Mesenchymal stem cell (in vitro differentiated cells and primary cell): ENCODE measurements around the gene CFD.

Source experiments
- DNase-seq: peaks from one replicate; pipeline ENCODE4 v3.0.0-alpha.2; 2013
- H2AFZ ChIP-seq: one replicate; pipeline ENCODE4 v1.6.1; 2013; ENCODE audit warnings: low read depth, mild to moderate bottlenecking, control low read depth, inconsistent platforms, low read length, moderate library complexity
- H2AK5ac ChIP-seq: 2 replicates; pipeline ENCODE4 v1.6.1; 2013; ENCODE audit warnings: low read length, moderate library complexity, mild to moderate bottlenecking, inconsistent platforms; ENCODE audit not compliant: severe bottlenecking
- H2BK120ac ChIP-seq: one replicate; pipeline ENCODE4 v1.6.1; 2013; ENCODE audit warnings: low read depth, mild to moderate bottlenecking, inconsistent platforms, low read length, moderate library complexity
- H2BK12ac ChIP-seq, 2 experiments: one replicate each; pipeline ENCODE4 v1.6.1; 2013; ENCODE audit warnings: inconsistent platforms in 2 of 2, low read length in 2 of 2, mild to moderate bottlenecking in 2 of 2, moderate library complexity in 2 of 2, control low read depth in 1 of 2
- H2BK15ac ChIP-seq: one replicate; pipeline ENCODE4 v1.6.1; 2013; ENCODE audit warnings: mild to moderate bottlenecking, low read depth, inconsistent platforms; ENCODE audit not compliant: poor library complexity, severe bottlenecking
- H2BK5ac ChIP-seq: 2 replicates; pipeline ENCODE4 v1.6.1; 2013; ENCODE audit warnings: low read depth, mild to moderate bottlenecking, low read length, control low read depth, inconsistent platforms; ENCODE audit not compliant: poor library complexity, severe bottlenecking
- H3K14ac ChIP-seq, 2 experiments: one replicate each; pipeline ENCODE4 v1.6.1; 2013; ENCODE audit warnings: inconsistent platforms in 2 of 2, low read length in 2 of 2, control low read depth in 1 of 2, mild to moderate bottlenecking in 1 of 2, moderate library complexity in 1 of 2
- H3K18ac ChIP-seq, 2 experiments: one replicate each; pipeline ENCODE4 v1.6.1; 2013; ENCODE audit warnings: inconsistent platforms in 2 of 2, low read length in 2 of 2, control low read depth in 1 of 2, low read depth in 1 of 2, mild to moderate bottlenecking in 1 of 2
- H3K23ac ChIP-seq, 2 experiments: one replicate each; pipeline ENCODE4 v1.6.1; 2013; ENCODE audit warnings: inconsistent platforms in 2 of 2, low read length in 2 of 2, mild to moderate bottlenecking in 2 of 2, moderate library complexity in 2 of 2, control low read depth in 1 of 2
- H3K27ac ChIP-seq: 2 replicates; pipeline ENCODE4 v1.5.1; 2013; ENCODE audit warnings: mild to moderate bottlenecking, moderate library complexity, low read length, control low read depth, inconsistent platforms; ENCODE audit not compliant: poor library complexity, severe bottlenecking
- H3K27me3 ChIP-seq, 2 experiments: 2 replicates each; pipeline versions ENCODE4 v1.6.1 to v1.7.0; 2013; ENCODE audit warnings: low read length in 2 of 2, mild to moderate bottlenecking in 2 of 2, moderate library complexity in 2 of 2, control low read depth in 1 of 2, inconsistent platforms in 1 of 2; ENCODE audit not compliant: control insufficient read depth in 1 of 2, insufficient read depth in 1 of 2
- H3K36me3 ChIP-seq, 2 experiments: 2 replicates each; pipeline versions ENCODE4 v1.6.1 to v1.7.0; 2013; ENCODE audit warnings: low read length in 2 of 2, control low read depth in 1 of 2, inconsistent platforms in 1 of 2, low read depth in 1 of 2, mild to moderate bottlenecking in 1 of 2; ENCODE audit not compliant: insufficient read depth in 2 of 2, control insufficient read depth in 1 of 2
- H3K4ac ChIP-seq, 2 experiments: one replicate each; pipeline ENCODE4 v1.6.1; 2013; ENCODE audit warnings: inconsistent platforms in 2 of 2, low read length in 2 of 2, mild to moderate bottlenecking in 2 of 2, moderate library complexity in 2 of 2, control low read depth in 1 of 2, low read depth in 1 of 2
- H3K4me1 ChIP-seq: 2 replicates; pipeline ENCODE4 v1.6.1; 2013; ENCODE audit warnings: low read depth, low read length, control low read depth; ENCODE audit not compliant: control insufficient read depth, insufficient read depth
- H3K4me2 ChIP-seq: 2 replicates; pipeline ENCODE4 v1.6.1; 2013; ENCODE audit warnings: low read length, mild to moderate bottlenecking, inconsistent platforms; ENCODE audit not compliant: poor library complexity, severe bottlenecking
- H3K4me3 ChIP-seq, 2 experiments: 2 replicates each; pipeline versions ENCODE4 v1.5.1 to v1.7.0; 2013; ENCODE audit warnings: low read length in 2 of 2, mild to moderate bottlenecking in 2 of 2, control low read depth in 1 of 2, low read depth in 1 of 2; ENCODE audit not compliant: insufficient read depth in 1 of 2
- H3K79me1 ChIP-seq: replicated peaks from 2 replicates; pipeline ENCODE4 v1.6.1; 2013; ENCODE audit warnings: mild to moderate bottlenecking, control low read depth, low read length, inconsistent platforms; ENCODE audit not compliant: poor library complexity, severe bottlenecking
- H3K9ac ChIP-seq: 2 replicates; pipeline ENCODE4 v1.7.0; 2013; ENCODE audit warnings: mild to moderate bottlenecking, low read length, moderate library complexity
- H3K9me3 ChIP-seq: 2 replicates; pipeline ENCODE4 v1.7.0; 2013; ENCODE audit warnings: mild to moderate bottlenecking, low read length; ENCODE audit not compliant: control insufficient read depth
- H4K8ac ChIP-seq: one replicate; pipeline ENCODE4 v1.6.1; 2013; ENCODE audit warnings: inconsistent platforms, mild to moderate bottlenecking, low read length, moderate library complexity
- H4K91ac ChIP-seq: one replicate; pipeline ENCODE4 v1.6.1; 2013; ENCODE audit warnings: mild to moderate bottlenecking, low read length, inconsistent platforms
- WGBS: methylation state at CpG from one replicate; pipeline ENCODE4 v1.1.7; 2013; ENCODE audit warnings: mixed read lengths; 5-methylcytosine and 5-hydroxymethylcytosine counted together

The CFD gene

GRCh38 chr19:811506-812048 lies 47.9 kb upstream of the CFD start:
- no peak overlapping the region for H3K27ac ChIP-seq
- H3K4me2 ChIP-seq, result no peak overlapping the region
- no peak overlapping the region for H3K4ac ChIP-seq
- H3K14ac ChIP-seq, result no peak overlapping the region
- H2AK5ac ChIP-seq, result no peak overlapping the region
- no peak overlapping the region for H2BK120ac ChIP-seq
- H3K9me3 ChIP-seq, result no peaks in the 10 kb centered on the region
- no peak overlapping the region for H2BK15ac ChIP-seq
- no peak overlapping the region for H2BK12ac ChIP-seq
- no peak overlapping the region for H4K8ac ChIP-seq
- no peak overlapping the region for H4K91ac ChIP-seq
- peaks cover 7% of the 10 kb centered on the region for H3K79me1 ChIP-seq
- no peak overlapping the region for H3K18ac ChIP-seq
- H3K27me3 ChIP-seq, result no peaks in the 10 kb centered on the region
- H3K36me3 ChIP-seq, result peaks cover 60 to 98% of the 10 kb centered on the region in 2 experiments
- no peak overlapping the region for H3K9ac ChIP-seq
- no peak overlapping the region for H3K23ac ChIP-seq
- no peaks in the 10 kb centered on the region for H3K4me1 ChIP-seq
- no peak overlapping the region for H2BK5ac ChIP-seq
- WGBS, result 97% methylated on average over 20 of the region's 20 CpGs
- H2AFZ ChIP-seq, result no peak overlapping the region
- DNase-seq, result no peak
- H3K4me3 ChIP-seq, result no peak overlapping the region

DNA sequence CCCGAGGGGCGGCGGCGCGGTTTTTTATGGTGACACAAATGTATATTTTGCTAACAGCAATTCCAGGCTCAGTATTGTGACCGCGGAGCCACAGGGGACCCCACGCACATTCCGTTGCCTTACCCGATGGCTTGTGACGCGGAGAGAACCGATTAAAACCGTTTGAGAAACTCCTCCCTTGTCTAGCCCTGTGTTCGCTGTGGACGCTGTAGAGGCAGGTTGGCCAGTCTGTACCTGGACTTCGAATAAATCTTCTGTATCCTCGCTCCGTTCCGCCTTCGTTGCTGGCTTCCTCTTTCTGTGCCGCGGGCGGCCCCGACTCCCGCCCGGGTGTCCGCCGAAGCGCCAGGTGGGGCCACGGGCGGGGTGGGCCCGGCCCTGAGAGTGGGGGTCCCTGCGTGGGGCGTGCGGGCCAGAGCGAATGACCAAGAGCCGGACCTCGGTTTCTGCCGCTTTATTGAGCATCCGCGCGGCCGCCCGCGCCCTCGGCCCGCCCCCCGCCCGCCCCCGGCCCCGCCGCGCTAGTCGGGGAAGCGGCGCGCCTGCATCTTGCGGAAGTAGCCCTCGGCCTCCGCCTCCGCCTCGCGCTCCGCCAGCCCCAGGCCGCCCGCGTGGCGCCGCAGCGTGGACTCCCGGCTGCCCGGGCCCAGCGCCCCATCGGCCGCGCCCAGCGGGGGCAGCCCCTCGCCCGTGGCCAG lies 47.3 kb upstream of the CFD start:
- Histone ChIP-seq H3K36me3 (peaks cover 54 to 91% of the 10 kb centered on the region in 2 experiments), H3K27ac (no peak overlapping the region), H3K23ac (no peak overlapping the region), H3K4ac (no peak overlapping the region), H3K9me3 (no peaks in the 10 kb centered on the region), H3K79me1 (peaks cover 7% of the 10 kb centered on the region), H3K27me3 (no peaks in the 10 kb centered on the region), H3K4me2 (no peak overlapping the region), H4K8ac (no peak overlapping the region), H2BK120ac (no peak overlapping the region), H2AFZ (no peak overlapping the region), H3K18ac (no peak overlapping the region), H2AK5ac (no peak overlapping the region), H3K4me3 (no peak overlapping the region), H3K4me1 (no peaks in the 10 kb centered on the region), H3K9ac (no peak overlapping the region), H2BK5ac (no peak overlapping the region), H2BK15ac (no peak overlapping the region), H4K91ac (no peak overlapping the region), H2BK12ac (no peak overlapping the region), H3K14ac (no peak overlapping the region)
- DNase-seq, result no peak
- WGBS, result 97% methylated on average over 69 of the region's 80 CpGs

- peaks cover 7% of the 10 kb centered on the region for H3K79me1 ChIP-seq
- no peaks in the 10 kb centered on the region for H3K4me1 ChIP-seq
- no peaks in the 10 kb centered on the region for H3K9me3 ChIP-seq
- no peak overlapping the region for H2BK15ac ChIP-seq
- H3K36me3 ChIP-seq, result peaks cover 48 to 87% of the 10 kb centered on the region in 2 experiments
- no peak overlapping the region for H2AK5ac ChIP-seq
- H2AFZ ChIP-seq, result no peak overlapping the region
- no peak overlapping the region for H3K9ac ChIP-seq
- no peak overlapping the region for H3K4ac ChIP-seq
- WGBS, result 97% methylated on average over 72 of the region's 72 CpGs
- no peak overlapping the region for H3K18ac ChIP-seq
- H3K4me2 ChIP-seq, result no peak overlapping the region
- H4K8ac ChIP-seq, result no peak overlapping the region
- no peak overlapping the region for H2BK120ac ChIP-seq
- no peak for DNase-seq
- H3K27ac ChIP-seq, result no peak overlapping the region
- no peak overlapping the region for H3K14ac ChIP-seq
- H4K91ac ChIP-seq, result no peak overlapping the region
- H3K27me3 ChIP-seq, result no peaks in the 10 kb centered on the region
- H2BK12ac ChIP-seq, result no peak overlapping the region
- no peak overlapping the region for H3K23ac ChIP-seq
- H3K4me3 ChIP-seq, result no peak overlapping the region
- no peak overlapping the region for H2BK5ac ChIP-seq
Measured at GRCh38 chr19:812747-813218, 46.7 kb upstream of the CFD start.

DNA sequence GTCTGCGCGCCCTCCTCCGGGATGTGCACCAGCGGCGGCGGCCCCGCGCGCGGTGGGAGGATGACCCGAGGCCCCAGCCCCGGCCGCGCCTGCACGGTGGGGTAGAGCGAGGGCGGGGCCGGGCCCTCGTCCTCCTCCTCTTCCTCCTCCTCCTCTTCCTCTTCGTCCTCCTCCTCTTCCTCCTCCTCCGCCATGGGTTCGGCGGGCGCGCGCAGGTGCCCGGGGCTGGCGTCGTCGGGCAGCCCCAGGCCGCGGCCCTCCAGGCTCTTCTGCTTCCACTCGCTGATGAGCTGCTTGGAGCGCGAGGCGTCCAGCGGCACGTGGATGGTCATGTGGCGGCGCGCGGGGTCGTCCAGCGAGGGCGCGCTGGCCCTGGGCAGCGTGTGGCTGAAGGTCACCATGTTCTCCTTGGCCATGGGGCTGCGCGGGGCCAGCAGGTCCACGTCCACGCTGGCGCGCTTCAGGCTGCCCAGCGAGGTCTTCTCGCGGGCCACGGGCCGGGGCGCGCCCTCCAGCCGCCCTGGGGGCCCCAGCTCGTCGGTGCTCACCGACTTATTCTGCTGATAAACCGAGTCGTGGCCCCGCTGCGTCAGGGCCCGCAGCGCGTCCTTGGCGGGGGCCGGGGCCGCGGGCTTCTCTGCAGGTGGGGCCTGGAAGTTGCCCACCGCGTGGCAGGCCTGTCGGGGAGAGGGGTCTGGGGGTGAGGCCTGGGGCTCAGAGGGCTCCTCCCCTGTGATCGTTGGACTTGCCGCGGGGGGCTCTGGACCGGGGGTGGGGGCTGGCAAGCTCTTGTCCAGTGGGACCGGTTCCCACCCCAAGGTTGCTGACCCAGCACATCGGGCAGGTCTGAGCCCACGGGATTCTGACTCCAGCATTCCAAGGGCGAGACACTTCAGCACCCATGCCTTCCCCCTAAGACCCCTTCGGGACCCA lies 46.0 kb upstream of the CFD start:
- H3K9me3 ChIP-seq, result no peaks in the 10 kb centered on the region
- no peak overlapping the region for H3K4ac ChIP-seq
- peak overlapping the region; percentile 80 for H4K91ac ChIP-seq
- no peak for DNase-seq
- no peak overlapping the region for H2BK120ac ChIP-seq
- H3K4me2 ChIP-seq, result no peak overlapping the region
- H3K27ac ChIP-seq, result no peak overlapping the region
- 96% methylated on average over 86 of the region's 87 CpGs for WGBS
- no peak overlapping the region for H2AFZ ChIP-seq
- no peak overlapping the region for H2AK5ac ChIP-seq
- H3K79me1 ChIP-seq, result peaks cover 7% of the 10 kb centered on the region
- no peak overlapping the region for H2BK15ac ChIP-seq
- H3K27me3 ChIP-seq, result no peaks in the 10 kb centered on the region
- no peak overlapping the region for H3K18ac ChIP-seq
- H3K14ac ChIP-seq, result no peak overlapping the region
- peak overlapping the region; percentile 46 for H4K8ac ChIP-seq
- H3K9ac ChIP-seq, result no peak overlapping the region
- no peak overlapping the region for H2BK12ac ChIP-seq
- H3K23ac ChIP-seq, result no peak overlapping the region
- H3K4me1 ChIP-seq, result no peaks in the 10 kb centered on the region
- H2BK5ac ChIP-seq, result no peak overlapping the region
- H3K36me3 ChIP-seq, result peaks cover 43 to 80% of the 10 kb centered on the region in 2 experiments
- no peak overlapping the region for H3K4me3 ChIP-seq
